Liver (tissue), 9 donors: ENCODE data around the gene CR1. TPM values are rescaled to one million over a fixed set of nuclear protein-coding genes. Genes with fewer than 3 reads are reported as not detected.
"Not testable (repeated sequence)": the region's sequence is repeated elsewhere in the genome, so short reads cannot be mapped to it uniquely, and the experiment has no call there.

Source experiments
- DNase-seq: peaks from one replicate; pipeline ENCODE4 v3.0.0-alpha.2; 2017; ENCODE audit warnings: low spot score
- H3K27ac ChIP-seq, 2 donors: one replicate each; pipeline ENCODE4 v1.7.0; 2013; ENCODE audit warnings: inconsistent platforms in 2 of 2, low read length in 2 of 2, control low read depth in 1 of 2, low read depth in 1 of 2, mild to moderate bottlenecking in 1 of 2
- H3K27me3 ChIP-seq, 4 donors: one replicate each; pipeline versions ENCODE4 v1.6.1 to v1.7.0; 2013; ENCODE audit warnings: low read length in 3 of 4, inconsistent platforms in 1 of 4, mild to moderate bottlenecking in 1 of 4, moderate library complexity in 1 of 4; ENCODE audit not compliant: control insufficient read depth in 4 of 4, insufficient read depth in 4 of 4
- H3K36me3 ChIP-seq, 4 donors: one replicate each; pipeline versions ENCODE4 v1.6.1 to v1.7.0; 2013; ENCODE audit warnings: low read length in 3 of 4, mild to moderate bottlenecking in 3 of 4, low read depth in 1 of 4, moderate library complexity in 1 of 4; ENCODE audit not compliant: control insufficient read depth in 4 of 4, insufficient read depth in 3 of 4
- H3K4me1 ChIP-seq, 4 donors: one replicate each; pipeline versions ENCODE4 v1.6.1 to v1.7.0; 2013; ENCODE audit warnings: low read length in 3 of 4, mild to moderate bottlenecking in 3 of 4, moderate library complexity in 1 of 4; ENCODE audit not compliant: control insufficient read depth in 4 of 4, insufficient read depth in 4 of 4
- H3K4me3 ChIP-seq, 3 donors: one replicate each; pipeline versions ENCODE4 v1.6.1 to v1.7.0; 2013; ENCODE audit warnings: low read length in 3 of 3, control low read depth in 1 of 3, low read depth in 1 of 3, mild to moderate bottlenecking in 1 of 3
- H3K9ac ChIP-seq, 2 donors: one replicate each; pipeline ENCODE4 v1.7.0; 2013; ENCODE audit warnings: low read length in 2 of 2, mild to moderate bottlenecking in 2 of 2, moderate library complexity in 2 of 2, control low read depth in 1 of 2, low read depth in 1 of 2
- H3K9me3 ChIP-seq, 4 donors: one replicate each; pipeline versions ENCODE4 v1.6.1 to v1.7.0; 2013; ENCODE audit warnings: low read length in 3 of 4; ENCODE audit not compliant: control insufficient read depth in 4 of 4
- EGR1 ChIP-seq, 2 donors: IDR thresholded peaks; 2 replicates each; pipeline ENCODE4 v1.6.1; 2016 to 2018; ENCODE audit warnings: antibody characterized with exemption in 2 of 2, low read depth in 2 of 2
- FOXA1 ChIP-seq: IDR thresholded peaks from 2 replicates; pipeline ENCODE4 v1.6.1; 2016; ENCODE audit warnings: antibody characterized with exemption
- FOXA2 ChIP-seq: IDR thresholded peaks from 2 replicates; pipeline ENCODE4 v1.6.1; 2016; ENCODE audit warnings: antibody characterized with exemption
- GABPA ChIP-seq, 2 donors: IDR thresholded peaks in 1 of 2; conservative IDR thresholded peaks in 1 of 2; 2 replicates each; pipeline ENCODE4 v1.6.1; 2016; ENCODE audit warnings: antibody characterized with exemption in 2 of 2, mild to moderate bottlenecking in 1 of 2, moderate library complexity in 1 of 2
- HNF4A ChIP-seq, 2 donors: conservative IDR thresholded peaks; 2 replicates each; pipeline ENCODE4 v1.6.1; 2016; ENCODE audit warnings: antibody characterized with exemption in 2 of 2, mild to moderate bottlenecking in 2 of 2
- HNF4G ChIP-seq: IDR thresholded peaks from 2 replicates; pipeline ENCODE4 v1.6.1; 2016; ENCODE audit warnings: antibody characterized with exemption
- JUND ChIP-seq, 2 donors: IDR thresholded peaks; 2 replicates each; pipeline ENCODE4 v1.6.1; 2016; ENCODE audit warnings: antibody characterized with exemption in 2 of 2
- NR2F2 ChIP-seq: IDR thresholded peaks from 2 replicates; pipeline ENCODE4 v1.6.1; 2016; ENCODE audit warnings: antibody characterized with exemption
- RAD21 ChIP-seq, 2 donors: IDR thresholded peaks; 2 replicates each; pipeline ENCODE4 v1.6.1; 2016; ENCODE audit warnings: antibody characterized with exemption in 2 of 2, mild to moderate bottlenecking in 2 of 2
- RXRA ChIP-seq, 2 donors: IDR thresholded peaks; 2 replicates each; pipeline ENCODE4 v1.6.1; 2017 to 2018; ENCODE audit warnings: antibody characterized with exemption in 2 of 2, mild to moderate bottlenecking in 1 of 2
- SP1 ChIP-seq: IDR thresholded peaks from 2 replicates; pipeline ENCODE4 v1.6.1; 2018; ENCODE audit warnings: antibody characterized with exemption, mild to moderate bottlenecking
- TAF1 ChIP-seq: conservative IDR thresholded peaks from 2 replicates; pipeline ENCODE4 v1.6.1; 2016; ENCODE audit warnings: antibody characterized with exemption, mild to moderate bottlenecking
- YY1 ChIP-seq: IDR thresholded peaks from 2 replicates; pipeline ENCODE4 v1.6.1; 2016; ENCODE audit warnings: antibody characterized with exemption, mild to moderate bottlenecking
- WGBS: extraction: QIAGEN DNeasy Blood & Tissue Kit; methylation state at CpG from one replicate; pipeline ENCODE4 v1.1.7; 2013; 5-methylcytosine and 5-hydroxymethylcytosine counted together
- polyA plus RNA-seq, 2 donors: library from polyadenylated mRNA; stranded (reverse) in 1 of 2; unstranded in 1 of 2; fragments of 200-250 nt in 1 of 2; fragments of >200 nt in 1 of 2; fragmentation: Nextera tagmentation in 1 of 2; extraction: Ambion mirVana in 1 of 2; gene quantifications; one replicate each; pipeline versions ENCODE4 v1.2.1 to v1.2.3, GENCODE V29; 2013 to 2015
- total RNA-seq, 2 donors: library from RNA; depleted of rRNA; stranded (reverse); fragments of >200 nt; gene quantifications; one replicate each; pipeline ENCODE4 v1.2.3, GENCODE V29; 2014
- TF ChIP-seq, protein P1 (sequence below): IDR thresholded peaks from 2 replicates; pipeline ENCODE4 v1.6.1; 2016; ENCODE audit warnings: antibody characterized with exemption
- TF ChIP-seq, protein P2 (sequence below): IDR thresholded peaks from 2 replicates; pipeline ENCODE4 v1.6.1; 2016; ENCODE audit warnings: antibody characterized with exemption
- TF ChIP-seq, protein P3 (sequence below): IDR thresholded peaks from 2 replicates; pipeline ENCODE4 v1.6.1; 2016; ENCODE audit warnings: antibody characterized with exemption
- TF ChIP-seq, protein P4 (sequence below): fragments of 150-350 bp; IDR thresholded peaks from 2 replicates; pipeline ENCODE4 v1.5.1; 2017; ENCODE audit warnings: improper control_type of control experiment, low read depth, low read length; ENCODE audit not compliant: missing input control
- TF ChIP-seq, protein P5 (sequence below): IDR thresholded peaks from 2 replicates; pipeline ENCODE4 v1.6.1; 2016; ENCODE audit warnings: antibody characterized with exemption, mild to moderate bottlenecking
- donor health status: healthy.
- donor health status: healthy.
- donor health status: healthy.
- donor health status: healthy.
- donor health status: healthy.

The CR1 gene
- total and polyA plus RNA-seq, 4 donors, result 0.78 to 16.7 (median 7.4) TPM

DNA sequence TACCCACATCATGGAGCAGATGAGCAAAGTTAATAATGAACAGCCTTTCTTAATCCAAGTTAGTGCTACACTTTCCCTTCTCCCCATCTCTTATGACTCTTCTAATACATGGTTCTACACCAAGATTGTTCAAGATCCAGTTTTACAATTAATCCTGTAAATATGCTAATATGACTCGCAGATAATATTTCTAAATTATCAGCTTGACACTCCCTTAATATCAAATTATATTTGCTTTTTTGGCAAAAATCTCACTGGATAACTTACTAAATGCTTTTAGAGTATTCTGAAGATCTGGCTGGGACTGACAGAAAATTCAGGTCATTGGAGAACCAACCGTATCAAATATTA lies 124.6 kb downstream of the CR1 start:
- Histone ChIP-seq H3K4me3 (no peak overlapping the region), H3K9ac (no peak overlapping the region), H3K4me1 (peaks cover 0 to 1% (median 0%) of the 10 kb centered on the region in 4 donors), H3K9me3 (no peaks in the 10 kb centered on the region), H3K27me3 (no peaks in the 10 kb centered on the region), H3K27ac (no peak overlapping the region), H3K36me3 (no peaks in the 10 kb centered on the region)
- WGBS, result 88% methylated on average over 2 of the region's 2 CpGs
- TF ChIP-seq RAD21 (IDR thresholded peaks at IDR 0.05) (no peak), NR2F2 (no peak), JUND (IDR thresholded peaks at IDR 0.05) (no peak), GABPA (IDR thresholded peaks at IDR 0.05 in 1 of 2, conservative IDR thresholded peaks at IDR 0.05 in 1 of 2) (no peak), YY1 (no peak), HNF4A (conservative IDR thresholded peaks at IDR 0.05) (no peak), HNF4G (no peak), TAF1 (no peak), SP1 (no peak), FOXA2 (no peak), FOXA1 (no peak), EGR1 (IDR thresholded peaks at IDR 0.05; ENCODE audit: low read depth in 2 of 2) (no peak), RXRA (IDR thresholded peaks at IDR 0.05) (no peak)
- TF ChIP-seq, protein P1, sequence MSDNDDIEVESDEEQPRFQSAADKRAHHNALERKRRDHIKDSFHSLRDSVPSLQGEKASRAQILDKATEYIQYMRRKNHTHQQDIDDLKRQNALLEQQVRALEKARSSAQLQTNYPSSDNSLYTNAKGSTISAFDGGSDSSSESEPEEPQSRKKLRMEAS, result no peak
- TF ChIP-seq, protein P2, sequence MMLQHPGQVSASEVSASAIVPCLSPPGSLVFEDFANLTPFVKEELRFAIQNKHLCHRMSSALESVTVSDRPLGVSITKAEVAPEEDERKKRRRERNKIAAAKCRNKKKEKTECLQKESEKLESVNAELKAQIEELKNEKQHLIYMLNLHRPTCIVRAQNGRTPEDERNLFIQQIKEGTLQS, result no peak
- TF ChIP-seq, protein P3, sequence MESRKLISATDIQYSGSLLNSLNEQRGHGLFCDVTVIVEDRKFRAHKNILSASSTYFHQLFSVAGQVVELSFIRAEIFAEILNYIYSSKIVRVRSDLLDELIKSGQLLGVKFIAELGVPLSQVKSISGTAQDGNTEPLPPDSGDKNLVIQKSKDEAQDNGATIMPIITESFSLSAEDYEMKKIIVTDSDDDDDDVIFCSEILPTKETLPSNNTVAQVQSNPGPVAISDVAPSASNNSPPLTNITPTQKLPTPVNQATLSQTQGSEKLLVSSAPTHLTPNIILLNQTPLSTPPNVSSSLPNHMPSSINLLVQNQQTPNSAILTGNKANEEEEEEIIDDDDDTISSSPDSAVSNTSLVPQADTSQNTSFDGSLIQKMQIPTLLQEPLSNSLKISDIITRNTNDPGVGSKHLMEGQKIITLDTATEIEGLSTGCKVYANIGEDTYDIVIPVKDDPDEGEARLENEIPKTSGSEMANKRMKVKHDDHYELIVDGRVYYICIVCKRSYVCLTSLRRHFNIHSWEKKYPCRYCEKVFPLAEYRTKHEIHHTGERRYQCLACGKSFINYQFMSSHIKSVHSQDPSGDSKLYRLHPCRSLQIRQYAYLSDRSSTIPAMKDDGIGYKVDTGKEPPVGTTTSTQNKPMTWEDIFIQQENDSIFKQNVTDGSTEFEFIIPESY, result no peak
- TF ChIP-seq, protein P4, sequence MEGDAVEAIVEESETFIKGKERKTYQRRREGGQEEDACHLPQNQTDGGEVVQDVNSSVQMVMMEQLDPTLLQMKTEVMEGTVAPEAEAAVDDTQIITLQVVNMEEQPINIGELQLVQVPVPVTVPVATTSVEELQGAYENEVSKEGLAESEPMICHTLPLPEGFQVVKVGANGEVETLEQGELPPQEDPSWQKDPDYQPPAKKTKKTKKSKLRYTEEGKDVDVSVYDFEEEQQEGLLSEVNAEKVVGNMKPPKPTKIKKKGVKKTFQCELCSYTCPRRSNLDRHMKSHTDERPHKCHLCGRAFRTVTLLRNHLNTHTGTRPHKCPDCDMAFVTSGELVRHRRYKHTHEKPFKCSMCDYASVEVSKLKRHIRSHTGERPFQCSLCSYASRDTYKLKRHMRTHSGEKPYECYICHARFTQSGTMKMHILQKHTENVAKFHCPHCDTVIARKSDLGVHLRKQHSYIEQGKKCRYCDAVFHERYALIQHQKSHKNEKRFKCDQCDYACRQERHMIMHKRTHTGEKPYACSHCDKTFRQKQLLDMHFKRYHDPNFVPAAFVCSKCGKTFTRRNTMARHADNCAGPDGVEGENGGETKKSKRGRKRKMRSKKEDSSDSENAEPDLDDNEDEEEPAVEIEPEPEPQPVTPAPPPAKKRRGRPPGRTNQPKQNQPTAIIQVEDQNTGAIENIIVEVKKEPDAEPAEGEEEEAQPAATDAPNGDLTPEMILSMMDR, result no peak
- TF ChIP-seq, protein P5, sequence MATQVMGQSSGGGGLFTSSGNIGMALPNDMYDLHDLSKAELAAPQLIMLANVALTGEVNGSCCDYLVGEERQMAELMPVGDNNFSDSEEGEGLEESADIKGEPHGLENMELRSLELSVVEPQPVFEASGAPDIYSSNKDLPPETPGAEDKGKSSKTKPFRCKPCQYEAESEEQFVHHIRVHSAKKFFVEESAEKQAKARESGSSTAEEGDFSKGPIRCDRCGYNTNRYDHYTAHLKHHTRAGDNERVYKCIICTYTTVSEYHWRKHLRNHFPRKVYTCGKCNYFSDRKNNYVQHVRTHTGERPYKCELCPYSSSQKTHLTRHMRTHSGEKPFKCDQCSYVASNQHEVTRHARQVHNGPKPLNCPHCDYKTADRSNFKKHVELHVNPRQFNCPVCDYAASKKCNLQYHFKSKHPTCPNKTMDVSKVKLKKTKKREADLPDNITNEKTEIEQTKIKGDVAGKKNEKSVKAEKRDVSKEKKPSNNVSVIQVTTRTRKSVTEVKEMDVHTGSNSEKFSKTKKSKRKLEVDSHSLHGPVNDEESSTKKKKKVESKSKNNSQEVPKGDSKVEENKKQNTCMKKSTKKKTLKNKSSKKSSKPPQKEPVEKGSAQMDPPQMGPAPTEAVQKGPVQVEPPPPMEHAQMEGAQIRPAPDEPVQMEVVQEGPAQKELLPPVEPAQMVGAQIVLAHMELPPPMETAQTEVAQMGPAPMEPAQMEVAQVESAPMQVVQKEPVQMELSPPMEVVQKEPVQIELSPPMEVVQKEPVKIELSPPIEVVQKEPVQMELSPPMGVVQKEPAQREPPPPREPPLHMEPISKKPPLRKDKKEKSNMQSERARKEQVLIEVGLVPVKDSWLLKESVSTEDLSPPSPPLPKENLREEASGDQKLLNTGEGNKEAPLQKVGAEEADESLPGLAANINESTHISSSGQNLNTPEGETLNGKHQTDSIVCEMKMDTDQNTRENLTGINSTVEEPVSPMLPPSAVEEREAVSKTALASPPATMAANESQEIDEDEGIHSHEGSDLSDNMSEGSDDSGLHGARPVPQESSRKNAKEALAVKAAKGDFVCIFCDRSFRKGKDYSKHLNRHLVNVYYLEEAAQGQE, result no peak
- DNase-seq, result no peak

DNA sequence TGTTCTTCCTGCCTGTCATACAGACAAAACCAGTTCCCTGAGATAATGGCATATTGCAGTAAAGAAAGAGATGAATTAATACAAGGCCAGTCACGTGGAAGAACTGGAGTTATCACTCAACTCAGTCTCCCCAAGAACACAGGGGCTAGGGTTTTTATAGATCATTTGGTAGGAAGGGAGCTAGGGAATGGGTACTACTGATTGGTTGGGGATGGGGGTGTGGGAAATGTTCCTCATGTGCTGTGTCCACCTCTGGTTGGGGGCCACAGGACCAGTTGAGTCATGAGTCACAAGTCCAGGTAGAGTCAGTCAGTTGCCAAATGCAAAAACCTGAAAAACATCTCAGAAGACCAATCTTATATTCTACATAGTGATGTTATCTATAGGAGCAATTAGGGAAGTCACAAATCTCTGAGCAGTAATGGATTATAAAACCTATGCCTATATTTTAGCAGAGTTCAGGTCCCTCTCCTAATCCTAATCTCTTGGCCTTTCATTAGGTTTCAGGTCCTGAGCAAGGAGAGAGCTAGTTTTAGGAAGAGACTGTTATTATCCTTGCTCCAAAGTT lies 129.6 kb downstream of the CR1 start:
- not testable (repeated sequence) for H3K4me3 ChIP-seq, DNase-seq, H3K27ac ChIP-seq, H3K36me3 ChIP-seq, H3K9ac ChIP-seq, H3K27me3 ChIP-seq, H3K4me1 ChIP-seq, H3K9me3 ChIP-seq
- 74% methylated on average over 1 of the region's 1 CpG for WGBS
